ENCODE results near the gene MSX2. TPM values are rescaled to one million over a fixed set of nuclear protein-coding genes. Genes with fewer than 3 reads are reported as not detected.

The MSX2 gene
- total RNA-seq, 1 experiment from 2014 or later = 64.4 TPM

DNA sequence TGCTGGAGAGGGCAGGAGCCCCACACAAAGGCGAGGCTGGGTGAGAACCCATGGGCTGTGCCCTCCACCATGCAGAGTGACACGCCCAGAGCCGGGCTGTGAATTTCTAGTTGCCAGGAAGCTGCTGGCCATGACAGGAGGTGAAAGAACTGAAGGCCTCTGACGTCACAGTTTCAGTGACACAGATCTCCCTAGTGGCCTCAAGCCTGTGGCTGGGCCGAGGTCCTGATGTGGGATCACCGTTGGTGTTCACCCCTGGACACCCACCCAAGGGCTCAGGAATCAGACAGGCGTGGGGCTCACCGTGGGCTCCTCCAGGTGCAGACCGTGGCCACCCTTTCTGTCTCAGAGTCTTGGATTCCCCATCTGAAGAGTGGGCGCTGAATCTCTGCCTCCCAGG, 39.9 kb downstream of the MSX2 start:
- H3K36me3 Mint-ChIP-seq (ENCODE audit: insufficient read depth, unreplicated experiment) = no peaks in the 10 kb centered on the region
- POLR2A ChIA-PET = no interaction called here

DNA sequence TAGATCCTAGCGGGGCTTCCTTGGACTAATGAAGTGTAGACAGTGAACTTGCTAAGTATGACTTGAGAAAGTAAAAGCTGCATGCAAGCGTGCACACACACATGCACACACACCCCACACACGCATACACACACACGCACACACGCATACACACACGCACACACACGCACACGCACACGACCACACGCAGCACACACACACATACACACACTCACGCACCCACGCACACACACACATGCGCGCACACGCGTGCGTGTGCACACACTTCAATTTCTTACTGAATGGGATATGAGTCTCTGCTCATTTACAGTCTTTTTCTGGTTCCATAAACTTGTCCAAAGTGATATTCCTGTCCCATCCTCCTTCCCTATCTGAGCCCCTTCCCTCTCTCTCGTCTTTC, 41.2 kb downstream of the MSX2 start:
- H3K4me3 Mint-ChIP-seq (ENCODE audit: unreplicated experiment) = no peak overlapping the region
- ChIA-PET POLR2A (no interaction called here), CTCF (no interaction called here)
- no peaks in the 10 kb centered on the region for H3K27me3 ChIP-seq (replicated peaks; ENCODE audit: control insufficient read depth, insufficient read depth, low read length)
- no TSS peak for BruUV-seq (replicated peaks)
- DNase-seq = no peak
- TF ChIP-seq, protein P1, sequence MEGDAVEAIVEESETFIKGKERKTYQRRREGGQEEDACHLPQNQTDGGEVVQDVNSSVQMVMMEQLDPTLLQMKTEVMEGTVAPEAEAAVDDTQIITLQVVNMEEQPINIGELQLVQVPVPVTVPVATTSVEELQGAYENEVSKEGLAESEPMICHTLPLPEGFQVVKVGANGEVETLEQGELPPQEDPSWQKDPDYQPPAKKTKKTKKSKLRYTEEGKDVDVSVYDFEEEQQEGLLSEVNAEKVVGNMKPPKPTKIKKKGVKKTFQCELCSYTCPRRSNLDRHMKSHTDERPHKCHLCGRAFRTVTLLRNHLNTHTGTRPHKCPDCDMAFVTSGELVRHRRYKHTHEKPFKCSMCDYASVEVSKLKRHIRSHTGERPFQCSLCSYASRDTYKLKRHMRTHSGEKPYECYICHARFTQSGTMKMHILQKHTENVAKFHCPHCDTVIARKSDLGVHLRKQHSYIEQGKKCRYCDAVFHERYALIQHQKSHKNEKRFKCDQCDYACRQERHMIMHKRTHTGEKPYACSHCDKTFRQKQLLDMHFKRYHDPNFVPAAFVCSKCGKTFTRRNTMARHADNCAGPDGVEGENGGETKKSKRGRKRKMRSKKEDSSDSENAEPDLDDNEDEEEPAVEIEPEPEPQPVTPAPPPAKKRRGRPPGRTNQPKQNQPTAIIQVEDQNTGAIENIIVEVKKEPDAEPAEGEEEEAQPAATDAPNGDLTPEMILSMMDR (IDR thresholded peaks at IDR 0.05; ENCODE audit: insufficient read depth in 1 of 2, low read depth in 1 of 2, low read length in 1 of 2, severe bottlenecking in 1 of 2, unreplicated experiment in 1 of 2) = no peak
- H3K27ac Mint-ChIP-seq (ENCODE audit: unreplicated experiment) = no peak overlapping the region
- intact Hi-C loops (cut with micrococcal nuclease; ENCODE audit: unreplicated experiment) = no loop called here
- peaks cover 4% of the 10 kb centered on the region for H3K27me3 Mint-ChIP-seq (ENCODE audit: insufficient read depth, unreplicated experiment)
- no peak overlapping the region for H3K4me3 ChIP-seq (ENCODE audit: low read depth, low read length)
- no peaks in the 10 kb centered on the region for H3K4me1 ChIP-seq
- no peaks in the 10 kb centered on the region for H3K36me3 ChIP-seq (ENCODE audit: control insufficient read depth, insufficient read depth, low read length)
- no peaks in the 10 kb centered on the region for H3K36me3 Mint-ChIP-seq (ENCODE audit: insufficient read depth, unreplicated experiment)
- no peaks in the 10 kb centered on the region for H3K4me1 Mint-ChIP-seq (ENCODE audit: low read depth, unreplicated experiment)
- no peaks in the 10 kb centered on the region for H3K9me3 ChIP-seq
- no peaks in the 10 kb centered on the region for H3K9me3 Mint-ChIP-seq (ENCODE audit: unreplicated experiment)

More for the DNA sequence above, 39.9 kb downstream of the MSX2 start:
- TF ChIP-seq, protein P1 (IDR thresholded peaks at IDR 0.05; ENCODE audit: insufficient read depth in 1 of 2, low read depth in 1 of 2, low read length in 1 of 2, severe bottlenecking in 1 of 2, unreplicated experiment in 1 of 2) = no peak
- intact Hi-C loops (cut with micrococcal nuclease; ENCODE audit: unreplicated experiment) = no loop called here
- Histone ChIP-seq H3K36me3 (ENCODE audit: control insufficient read depth, insufficient read depth, low read length) (no peaks in the 10 kb centered on the region), H3K4me1 (no peaks in the 10 kb centered on the region), H3K27me3 (replicated peaks; ENCODE audit: control insufficient read depth, insufficient read depth, low read length) (no peaks in the 10 kb centered on the region), H3K4me3 (ENCODE audit: low read depth, low read length) (no peak overlapping the region), H3K9me3 (no peaks in the 10 kb centered on the region)
- CTCF ChIA-PET = interaction anchor here (0.6 kb wide), 1 partner anchor 13 kb away, joined by 3 read pairs; no protein-coding TSS in a partner anchor
- H3K9me3 Mint-ChIP-seq (ENCODE audit: unreplicated experiment) = no peaks in the 10 kb centered on the region
- no peak for DNase-seq
- no TSS peak for BruUV-seq (replicated peaks)
- H3K4me1 Mint-ChIP-seq (ENCODE audit: low read depth, unreplicated experiment) = no peaks in the 10 kb centered on the region
- H3K27me3 Mint-ChIP-seq (ENCODE audit: insufficient read depth, unreplicated experiment) = peaks cover 4% of the 10 kb centered on the region
- H3K27ac Mint-ChIP-seq (ENCODE audit: unreplicated experiment) = no peak overlapping the region
- H3K4me3 Mint-ChIP-seq (ENCODE audit: unreplicated experiment) = no peak overlapping the region

DNA sequence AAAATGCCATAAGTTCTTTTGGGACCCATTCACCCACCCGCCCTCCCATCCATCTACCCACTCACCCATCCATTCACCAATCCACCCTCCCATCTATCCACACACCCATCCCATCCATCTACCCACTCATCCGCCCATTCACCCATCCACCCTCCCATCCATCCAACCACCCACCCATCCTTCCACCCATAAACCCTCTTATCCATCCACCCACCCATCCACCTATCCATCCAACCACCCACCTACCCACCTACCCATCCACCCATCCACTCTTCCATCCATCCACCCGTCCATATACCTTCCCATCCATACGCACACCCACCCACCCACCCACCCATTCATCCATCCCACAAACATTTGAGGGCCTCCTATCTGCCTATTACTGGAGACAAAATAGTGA, 43.3 kb downstream of the MSX2 start:
- POLR2A ChIA-PET = no interaction called here
- Mint-ChIP-seq H3K9me3 (ENCODE audit: unreplicated experiment) (no peaks in the 10 kb centered on the region), H3K27ac (ENCODE audit: unreplicated experiment) (no peak overlapping the region), H3K4me3 (ENCODE audit: unreplicated experiment) (no peak overlapping the region), H3K27me3 (ENCODE audit: insufficient read depth, unreplicated experiment) (peaks cover 4% of the 10 kb centered on the region), H3K36me3 (ENCODE audit: insufficient read depth, unreplicated experiment) (no peaks in the 10 kb centered on the region), H3K4me1 (ENCODE audit: low read depth, unreplicated experiment) (no peaks in the 10 kb centered on the region)
- no peak for DNase-seq
- intact Hi-C loops (cut with micrococcal nuclease; ENCODE audit: unreplicated experiment) = no loop called here
- H3K4me1 ChIP-seq = peaks cover under 1% of the 10 kb centered on the region
- no peak overlapping the region for H3K4me3 ChIP-seq (ENCODE audit: low read depth, low read length)
- no peaks in the 10 kb centered on the region for H3K27me3 ChIP-seq (replicated peaks; ENCODE audit: control insufficient read depth, insufficient read depth, low read length)
- H3K9me3 ChIP-seq = no peaks in the 10 kb centered on the region
- no peaks in the 10 kb centered on the region for H3K36me3 ChIP-seq (ENCODE audit: control insufficient read depth, insufficient read depth, low read length)
- CTCF ChIA-PET = interaction anchor here (0.6 kb wide), 1 partner anchor 142 kb away, joined by 3 read pairs; no protein-coding TSS in a partner anchor
- BruUV-seq (replicated peaks) = no TSS peak
- TF ChIP-seq, protein P1 (IDR thresholded peaks at IDR 0.05; ENCODE audit: insufficient read depth in 1 of 2, low read depth in 1 of 2, low read length in 1 of 2, severe bottlenecking in 1 of 2, unreplicated experiment in 1 of 2) = no peak

Measured in Caco-2 (cell line).